H1 (cell line): ENCODE results near the gene OPCML. TPM values are rescaled to one million over a fixed set of nuclear protein-coding genes. Genes with fewer than 3 reads are reported as not detected.

Source experiments
- CTCF ChIA-PET: fragments of 300-600 bp; sonication (Branson Sonifier 250); formaldehyde crosslinking; loops from one replicate; lab custom pipeline; 2021; ENCODE audit not compliant: partially characterized antibody; lab: Charles Lee
- POLR2A ChIA-PET: fragments of 300-600 bp; sonication (Branson Sonifier 250); formaldehyde crosslinking; loops from one replicate; lab custom pipeline; 2021; ENCODE audit warnings: inconsistent platforms; ENCODE audit not compliant: partially characterized antibody; lab: Charles Lee
- DNase-seq, 2 experiments: peaks; one replicate each; pipeline versions ENCODE4 v3.0.0 to v3.0.0-alpha.2; 2010 to 2022; ENCODE audit warnings: low spot score in 2 of 2, low read depth in 1 of 2, mixed read lengths in 1 of 2
- FAIRE-seq: peaks from 2 replicates; lab custom pipeline; 2011; peaks lifted over from hg19 to GRCh38; lab: Jason Lieb, UNC
- H2AFZ ChIP-seq: 2 replicates; pipeline ENCODE4 v1.8.1; 2012; ENCODE audit warnings: low read length, inconsistent platforms
- H2AK5ac ChIP-seq: 2 replicates; pipeline ENCODE4 v1.6.1; 2013; ENCODE audit warnings: low read depth, low read length
- H2BK120ac ChIP-seq: replicated peaks from 2 replicates; pipeline ENCODE3; 2013; ENCODE audit warnings: low read depth, low read length, inconsistent platforms
- H2BK12ac ChIP-seq: 2 replicates; pipeline ENCODE4 v1.6.1; 2013; ENCODE audit warnings: low read depth, low read length
- H2BK15ac ChIP-seq: 2 replicates; pipeline ENCODE4 v1.6.1; 2013; ENCODE audit warnings: low read length
- H2BK20ac ChIP-seq: 2 replicates; pipeline ENCODE4 v1.6.1; 2013; ENCODE audit warnings: low read length
- H2BK5ac ChIP-seq: 2 replicates; pipeline ENCODE4 v1.6.1; 2013; ENCODE audit warnings: low read depth, low read length
- H3K14ac ChIP-seq: 2 replicates; pipeline ENCODE4 v1.6.1; 2013; ENCODE audit warnings: inconsistent platforms; ENCODE audit not compliant: insufficient read length
- H3K18ac ChIP-seq: 2 replicates; pipeline ENCODE4 v1.6.1; 2013; ENCODE audit warnings: low read length; ENCODE audit errors: extremely low read depth
- H3K23ac ChIP-seq: 2 replicates; pipeline ENCODE4 v1.6.1; 2013; ENCODE audit warnings: inconsistent platforms; ENCODE audit not compliant: insufficient read length
- H3K23me2 ChIP-seq: 2 replicates; pipeline ENCODE4 v1.6.1; 2013; ENCODE audit warnings: low read depth, low read length
- H3K27ac ChIP-seq: 2 replicates; pipeline ENCODE4 v1.6.1; 2011; ENCODE audit warnings: low read depth, low read length, inconsistent platforms
- H3K27me3 ChIP-seq, 4 experiments: replicated peaks in 1 of 4; 1 replicate in 1 of 4; 2 replicates in 3 of 4; pipeline versions ENCODE4 v1.6.1 to v1.8.1; 2011 to 2013; ENCODE audit warnings: low read length in 3 of 4, mild to moderate bottlenecking in 3 of 4, inconsistent platforms in 2 of 4, mixed read lengths in 2 of 4, moderate library complexity in 1 of 4; ENCODE audit not compliant: control insufficient read depth in 3 of 4, insufficient read depth in 3 of 4; ENCODE audit errors: extremely low read depth in 1 of 4
- H3K36me3 ChIP-seq, 4 experiments: 2 replicates each; pipeline versions ENCODE4 v1.6.1 to v1.8.1; 2011 to 2013; ENCODE audit warnings: mild to moderate bottlenecking in 4 of 4, low read length in 3 of 4, moderate library complexity in 2 of 4, control low read depth in 1 of 4, inconsistent platforms in 1 of 4; ENCODE audit not compliant: insufficient read depth in 4 of 4, control insufficient read depth in 2 of 4
- H3K4ac ChIP-seq: replicated peaks from 2 replicates; pipeline ENCODE3; 2013; ENCODE audit warnings: low read length, low read depth, mixed read lengths, inconsistent platforms; ENCODE audit not compliant: insufficient read length
- H3K4me1 ChIP-seq, 4 experiments: replicated peaks in 1 of 4; 1 replicate in 1 of 4; 2 replicates in 3 of 4; pipeline versions ENCODE4 v1.6.1 to v1.8.1; 2011 to 2013; ENCODE audit warnings: low read length in 3 of 4, inconsistent platforms in 2 of 4, mixed read lengths in 1 of 4; ENCODE audit not compliant: insufficient read depth in 4 of 4, control insufficient read depth in 3 of 4
- H3K4me2 ChIP-seq, 2 experiments: 2 replicates each; pipeline versions ENCODE4 v1.6.1 to v1.8.1; 2011 to 2013; ENCODE audit warnings: low read depth in 2 of 2, low read length in 2 of 2, control low read depth in 1 of 2, inconsistent platforms in 1 of 2, mild to moderate bottlenecking in 1 of 2; ENCODE audit not compliant: insufficient read depth in 1 of 2
- H3K4me3 ChIP-seq, 4 experiments: fragments of 200-600, 300-600 bp in 1 of 4; sonication (generic), shearing (Covaris generic), sonication (Bioruptor Twin) in 1 of 4; 2 replicates each; pipeline versions ENCODE4 v1.5.1 to v1.8.1; 2011 to 2016; ENCODE audit warnings: low read length in 4 of 4, low read depth in 3 of 4, control low read depth in 2 of 4, inconsistent platforms in 2 of 4, mild to moderate bottlenecking in 2 of 4, mixed read lengths in 1 of 4, moderate library complexity in 1 of 4; ENCODE audit not compliant: insufficient read depth in 2 of 4; ENCODE audit errors: extremely low read depth in 1 of 4
- H3K56ac ChIP-seq: replicated peaks from 2 replicates; pipeline ENCODE3; 2013; ENCODE audit warnings: low read depth, mild to moderate bottlenecking, mixed read lengths, low read length, inconsistent platforms; ENCODE audit not compliant: insufficient read length
- H3K79me1 ChIP-seq: 2 replicates; pipeline ENCODE4 v1.6.1; 2013; ENCODE audit warnings: low read depth, low read length, control low read depth
- H3K79me2 ChIP-seq, 2 experiments: 2 replicates each; pipeline versions ENCODE4 v1.6.1 to v1.8.1; 2012 to 2013; ENCODE audit warnings: low read length in 2 of 2, mild to moderate bottlenecking in 2 of 2, inconsistent platforms in 1 of 2; ENCODE audit not compliant: insufficient read depth in 2 of 2, control insufficient read depth in 1 of 2
- H3K9ac ChIP-seq, 4 experiments: replicated peaks in 1 of 4; 1 replicate in 1 of 4; 2 replicates in 3 of 4; pipeline versions ENCODE4 v1.6.1 to v1.8.1; 2011 to 2013; ENCODE audit warnings: low read depth in 3 of 4, low read length in 3 of 4, control low read depth in 2 of 4, mild to moderate bottlenecking in 2 of 4, moderate library complexity in 2 of 4, inconsistent platforms in 1 of 4; ENCODE audit errors: extremely low read depth in 1 of 4
- H3K9me3 ChIP-seq, 2 experiments: 2 replicates each; pipeline versions ENCODE4 v1.6.1 to v1.8.1; 2012 to 2013; ENCODE audit warnings: mild to moderate bottlenecking in 2 of 2, moderate library complexity in 2 of 2, control low read depth in 1 of 2, inconsistent platforms in 1 of 2, low read depth in 1 of 2, low read length in 1 of 2, mixed read lengths in 1 of 2; ENCODE audit not compliant: insufficient read depth in 2 of 2
- H4K20me1 ChIP-seq, 2 experiments: replicated peaks in 1 of 2; 2 replicates each; pipeline versions ENCODE3 to v1.8.1; 2011 to 2013; ENCODE audit warnings: inconsistent platforms in 2 of 2, low read length in 2 of 2, mild to moderate bottlenecking in 1 of 2; ENCODE audit not compliant: insufficient read depth in 2 of 2, control insufficient read depth in 1 of 2
- H4K5ac ChIP-seq: 2 replicates; pipeline ENCODE4 v1.6.1; 2013; ENCODE audit warnings: low read length, low read depth, mixed read lengths, inconsistent platforms; ENCODE audit not compliant: insufficient read length
- H4K8ac ChIP-seq: 2 replicates; pipeline ENCODE4 v1.8.0; 2013; ENCODE audit warnings: mild to moderate bottlenecking, moderate library complexity, low read length, inconsistent platforms; ENCODE audit not compliant: insufficient read depth; ENCODE audit errors: extremely low read depth
- H4K91ac ChIP-seq: replicated peaks from 2 replicates; pipeline ENCODE3; 2013; ENCODE audit warnings: low read length, mixed read lengths, inconsistent platforms; ENCODE audit not compliant: insufficient read length
- ASH2L ChIP-seq: fragments of 200-600, 300-600 bp; sonication (generic); IDR thresholded peaks from one replicate; pipeline ENCODE4 v1.7.1; 2017; ENCODE audit warnings: low read length
- CHD2 ChIP-seq: IDR thresholded peaks from 2 replicates; pipeline ENCODE4 v1.6.1; 2012; ENCODE audit warnings: low read length, improper control_type of control experiment
- KDM4A ChIP-seq: IDR thresholded peaks from one replicate; pipeline ENCODE4 v1.7.1; 2012; ENCODE audit warnings: low read depth, mild to moderate bottlenecking, moderate library complexity, low read length, inconsistent platforms; ENCODE audit not compliant: severe bottlenecking
- NANOG ChIP-seq: IDR thresholded peaks from 2 replicates; pipeline ENCODE4 v1.6.1; 2011; ENCODE audit warnings: low read length, low read depth, mild to moderate bottlenecking, inconsistent platforms; ENCODE audit not compliant: insufficient read depth, poor library complexity, severe bottlenecking
- POLR2A ChIP-seq, 2 experiments: IDR thresholded peaks; 1 replicate in 1 of 2; 2 replicates in 1 of 2; pipeline ENCODE4 v1.6.1; 2011; ENCODE audit warnings: low read depth in 2 of 2, low read length in 2 of 2, mild to moderate bottlenecking in 2 of 2; ENCODE audit errors: control extremely low read depth in 1 of 2
- POU5F1 ChIP-seq: IDR thresholded peaks from 2 replicates; pipeline ENCODE4 v1.6.1; 2011; ENCODE audit warnings: low read depth, mild to moderate bottlenecking, low read length, moderate library complexity
- RFX5 ChIP-seq: IDR thresholded peaks from 2 replicates; pipeline ENCODE4 v1.6.1; 2011; ENCODE audit warnings: low read depth, low read length, improper control_type of control experiment, borderline replicate concordance
- RNF2 ChIP-seq: fragments of 200-900, 300-1000 bp; sonication (generic); IDR thresholded peaks from 2 replicates; pipeline ENCODE4 v1.7.1; 2016; ENCODE audit warnings: borderline replicate concordance, low read depth, mild to moderate bottlenecking, antibody characterized with exemption, low read length; ENCODE audit not compliant: poor library complexity, severe bottlenecking; ENCODE audit errors: missing control alignments
- SIN3A ChIP-seq, 2 experiments: IDR thresholded peaks in 1 of 2; conservative IDR thresholded peaks in 1 of 2; 2 replicates each; pipeline ENCODE4 v1.6.1; 2011 to 2012; ENCODE audit warnings: low read length in 2 of 2, improper control_type of control experiment in 1 of 2, low read depth in 1 of 2, mild to moderate bottlenecking in 1 of 2
- SIX5 ChIP-seq: IDR thresholded peaks from 2 replicates; pipeline ENCODE4 v1.6.1; 2011; ENCODE audit warnings: mild to moderate bottlenecking, low read depth, low read length
- SP2 ChIP-seq: IDR thresholded peaks from 2 replicates; pipeline ENCODE4 v1.6.1; 2012; ENCODE audit warnings: mild to moderate bottlenecking, low read length, inconsistent platforms
- SUZ12 ChIP-seq: fragments of 200-600 bp; sonication (generic); IDR thresholded peaks from 2 replicates; pipeline ENCODE4 v1.6.1; 2012; ENCODE audit warnings: mild to moderate bottlenecking, inconsistent platforms, low read length, moderate library complexity, mixed read lengths
- TAF7 ChIP-seq: optimal IDR thresholded peaks from 2 replicates; pipeline ENCODE3; 2011; ENCODE audit warnings: low read depth, mild to moderate bottlenecking, inconsistent platforms, low read length, moderate library complexity, borderline replicate concordance
- TEAD4 ChIP-seq: IDR thresholded peaks from 2 replicates; pipeline ENCODE4 v1.6.1; 2012; ENCODE audit warnings: low read depth, low read length, inconsistent platforms, mixed read lengths
- WGBS, 2 experiments: shearing (Covaris generic) in 1 of 2; methylation state at CpG; one replicate each; pipeline versions ENCODE4 v1.1.6 to v1.1.7; 2013 to 2015; ENCODE audit warnings: low lambda C conversion rate in 2 of 2, mixed read lengths in 2 of 2, inconsistent platforms in 1 of 2, low coverage in 1 of 2, missing lambda C conversion rate in 1 of 2; ENCODE audit not compliant: insufficient replicate concordance in 2 of 2, insufficient coverage in 1 of 2, insufficient read length in 1 of 2; ENCODE audit errors: extremely low coverage in 1 of 2, missing lambda C conversion rate in 1 of 2; 5-methylcytosine and 5-hydroxymethylcytosine counted together
- polyA plus RNA-seq, 7 experiments: library from polyadenylated mRNA; depleted of rRNA in 3 of 7; stranded (reverse) in 5 of 7; unstranded in 2 of 7; fragments of >200 nt in 5 of 7; fragments of 200-250 nt in 2 of 7; gene quantifications; 1 replicate in 5 of 7; 2 replicates in 1 of 7; 4 replicates in 1 of 7; pipeline versions ENCODE4 v1.2.1 to v1.2.3, GENCODE V29; 2011 to 2013; ENCODE audit warnings: missing spikeins in 2 of 7, mixed read lengths in 2 of 7
- total RNA-seq: library from RNA; stranded (reverse); fragmentation: NEBNext Ultra II Directional; extraction: Animal tissue kit (Norgen Biotek cat#: 25700); gene quantifications from 2 replicates; pipeline ENCODE4 v1.2.1, GENCODE V29; 2021

Gene OPCML
- total and polyA plus RNA-seq, 2 of the 8 experiments (the other 6 are each of a cell fraction or from before 2014, with no cell fraction given), result 2.3 to 3.1 TPM

- TF ChIP-seq TEAD4 (no peak), SP2 (no peak), SIN3A (conservative IDR thresholded peaks at IDR 0.05 in 1 of 2, IDR thresholded peaks at IDR 0.05 in 1 of 2; ENCODE audit: low read depth in 1 of 2, low read length in 2 of 2) (no peak), SIX5 (no peak), POU5F1 (no peak), RFX5 (no peak), TAF7 (no peak), CHD2 (no peak), NANOG (no peak), RNF2 (no peak), ASH2L (no peak), KDM4A (no peak), POLR2A (IDR thresholded peaks at IDR 0.05; ENCODE audit: control extremely low read depth in 1 of 2, low read depth in 2 of 2, low read length in 2 of 2) (no peak), SUZ12 (no peak)
- Histone ChIP-seq H3K79me1 (no peaks in the 10 kb centered on the region; the same call in 1 of the 2 replicates), H3K36me3 (no peaks in the 10 kb centered on the region), H4K91ac (no peak overlapping the region), H2BK15ac (0 out of 2 replicates have a peak overlapping the region, but pooled peaks have one; percentile 25), H4K20me1 (no peaks in the 10 kb centered on the region), H2BK20ac (no peak overlapping the region), H3K4me3 (no peak overlapping the region), H2BK120ac (no peak overlapping the region), H2AFZ (no peak overlapping the region), H3K23ac (no peak overlapping the region), H3K4me1 (peaks cover 2 to 5% (median 4%) of the 10 kb centered on the region in 4 experiments; a peak in 5 of 7 replicates), H2AK5ac (no peak overlapping the region), H2BK12ac (peak overlapping the region; percentile 55; the same call in 1 of the 2 replicates), H3K9me3 (no peaks in the 10 kb centered on the region), H3K9ac (no peak overlapping the region), H4K5ac (no peak overlapping the region), H3K27ac (no peak overlapping the region), H3K4me2 (no peak overlapping the region), H3K14ac (no peak overlapping the region), H2BK5ac (no peak overlapping the region), H3K27me3 (no peaks in the 10 kb centered on the region), H3K23me2 (no peaks in the 10 kb centered on the region; the same call in 1 of the 2 replicates), H3K79me2 (no peaks in the 10 kb centered on the region), H4K8ac (no peak overlapping the region), H3K18ac (peak overlapping the region; percentile 55; the same call in 1 of the 2 replicates), H3K4ac (no peak overlapping the region), H3K56ac (no peak overlapping the region)
- POLR2A ChIA-PET, result interaction anchor here (0.9 to 1.0 kb wide), 2 partner anchors 11 to 48 kb away, joined by 4 to 5 read pairs; no protein-coding TSS in a partner anchor
- FAIRE-seq, result no peak
- WGBS, 2 experiments, result 89% methylated on average over 7 of the region's 7 CpGs; no CpG with 5 or more reads in 1 of the 2 experiments
- DNase-seq, result no peak
- CTCF ChIA-PET, result interaction anchor here (0.7 to 6.6 kb wide), 23 partner anchors 8 to 670 kb away, joined by 3 to 56 read pairs (median 5); no protein-coding TSS in a partner anchor
These were observed 367.3 kb downstream of the OPCML start for GRCh38 chr11:133164986-133165385.
